Nephron progenitor cell (in vitro differentiated cells): ENCODE data around the gene DDX42.

Experiments
- DNase-seq: peaks from one replicate; pipeline ENCODE4 v3.0.0; 2021
- H3K27ac Mint-ChIP-seq: 2 replicates; pipeline ENCODE4 v1.8.0; 2021; ENCODE audit warnings: mild to moderate bottlenecking, moderate library complexity, mixed read lengths
- H3K27me3 Mint-ChIP-seq: 2 replicates; pipeline ENCODE4 v1.8.0; 2021; ENCODE audit warnings: mild to moderate bottlenecking, low read depth, mixed read lengths; ENCODE audit not compliant: poor library complexity
- H3K36me3 Mint-ChIP-seq: 2 replicates; pipeline ENCODE4 v1.8.0; 2021; ENCODE audit warnings: low read depth, mixed read lengths
- H3K4me1 Mint-ChIP-seq: 2 replicates; pipeline ENCODE4 v1.8.0; 2021; ENCODE audit warnings: mixed read lengths
- H3K4me3 Mint-ChIP-seq: 2 replicates; pipeline ENCODE4 v1.8.0; 2021; ENCODE audit warnings: mild to moderate bottlenecking, moderate library complexity, mixed read lengths
- H3K9me3 Mint-ChIP-seq: 2 replicates; pipeline ENCODE4 v1.8.0; 2021; ENCODE audit warnings: mild to moderate bottlenecking, moderate library complexity, mixed read lengths
- TF ChIP-seq, protein P1 (sequence below): fragments of 200-600 bp; sonication (generic); IDR thresholded peaks from 2 replicates; pipeline ENCODE4 v1.5.0; 2021; ENCODE audit warnings: antibody characterized with exemption

Gene DDX42

DNA sequence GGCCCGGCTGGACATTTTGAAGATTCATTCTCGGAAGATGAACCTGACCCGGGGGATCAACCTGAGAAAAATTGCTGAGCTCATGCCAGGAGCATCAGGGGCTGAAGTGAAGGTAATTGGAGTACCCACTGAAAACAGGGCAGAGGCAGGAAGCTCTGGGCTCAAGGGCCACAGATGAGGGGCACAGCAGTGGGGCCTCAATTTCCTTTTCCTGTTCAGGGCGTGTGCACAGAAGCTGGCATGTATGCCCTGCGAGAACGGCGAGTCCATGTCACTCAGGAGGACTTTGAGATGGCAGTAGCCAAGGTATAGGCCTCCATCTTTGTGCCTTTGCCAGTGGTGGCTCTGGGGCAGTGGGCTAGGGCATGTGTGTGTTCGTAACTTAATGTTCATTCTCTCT lies 57.5 kb downstream of the DDX42 start:
- Mint-ChIP-seq H3K4me3 (no peak overlapping the region), H3K4me1 (peaks cover 35% of the 10 kb centered on the region), H3K9me3 (no peaks in the 10 kb centered on the region), H3K27ac (no peak overlapping the region), H3K27me3 (peaks cover 5% of the 10 kb centered on the region), H3K36me3 (peaks cover 55% of the 10 kb centered on the region)
- TF ChIP-seq, protein P1, sequence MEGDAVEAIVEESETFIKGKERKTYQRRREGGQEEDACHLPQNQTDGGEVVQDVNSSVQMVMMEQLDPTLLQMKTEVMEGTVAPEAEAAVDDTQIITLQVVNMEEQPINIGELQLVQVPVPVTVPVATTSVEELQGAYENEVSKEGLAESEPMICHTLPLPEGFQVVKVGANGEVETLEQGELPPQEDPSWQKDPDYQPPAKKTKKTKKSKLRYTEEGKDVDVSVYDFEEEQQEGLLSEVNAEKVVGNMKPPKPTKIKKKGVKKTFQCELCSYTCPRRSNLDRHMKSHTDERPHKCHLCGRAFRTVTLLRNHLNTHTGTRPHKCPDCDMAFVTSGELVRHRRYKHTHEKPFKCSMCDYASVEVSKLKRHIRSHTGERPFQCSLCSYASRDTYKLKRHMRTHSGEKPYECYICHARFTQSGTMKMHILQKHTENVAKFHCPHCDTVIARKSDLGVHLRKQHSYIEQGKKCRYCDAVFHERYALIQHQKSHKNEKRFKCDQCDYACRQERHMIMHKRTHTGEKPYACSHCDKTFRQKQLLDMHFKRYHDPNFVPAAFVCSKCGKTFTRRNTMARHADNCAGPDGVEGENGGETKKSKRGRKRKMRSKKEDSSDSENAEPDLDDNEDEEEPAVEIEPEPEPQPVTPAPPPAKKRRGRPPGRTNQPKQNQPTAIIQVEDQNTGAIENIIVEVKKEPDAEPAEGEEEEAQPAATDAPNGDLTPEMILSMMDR: no peak
- no peak for DNase-seq

DNA sequence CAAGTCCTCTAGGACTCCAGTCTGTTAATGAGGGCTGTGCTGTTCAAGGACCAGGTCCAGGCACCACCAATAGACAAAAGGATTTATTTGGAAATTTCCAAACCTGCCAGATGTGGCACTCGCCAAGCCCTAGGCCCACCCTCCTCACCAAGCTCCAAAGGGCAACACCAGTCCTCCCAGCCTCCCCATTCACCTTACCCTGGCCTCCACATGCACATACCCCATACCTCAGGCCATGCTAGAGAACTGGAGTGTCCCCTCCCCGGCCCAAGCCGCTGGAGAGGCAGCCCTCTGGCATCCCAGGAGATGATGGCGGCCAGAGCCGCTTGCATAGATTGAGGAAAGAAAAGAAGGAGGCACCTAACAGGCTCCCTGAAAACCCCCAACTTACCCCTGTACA lies 58.0 kb downstream of the DDX42 start:
- Mint-ChIP-seq H3K27me3 (peaks cover 2% of the 10 kb centered on the region), H3K27ac (peak overlapping the region; percentile 12), H3K36me3 (peaks cover 60% of the 10 kb centered on the region), H3K9me3 (no peaks in the 10 kb centered on the region), H3K4me1 (peaks cover 31% of the 10 kb centered on the region), H3K4me3 (no peak overlapping the region)
- TF ChIP-seq, protein P1: no peak
- DNase-seq: no peak

DNA sequence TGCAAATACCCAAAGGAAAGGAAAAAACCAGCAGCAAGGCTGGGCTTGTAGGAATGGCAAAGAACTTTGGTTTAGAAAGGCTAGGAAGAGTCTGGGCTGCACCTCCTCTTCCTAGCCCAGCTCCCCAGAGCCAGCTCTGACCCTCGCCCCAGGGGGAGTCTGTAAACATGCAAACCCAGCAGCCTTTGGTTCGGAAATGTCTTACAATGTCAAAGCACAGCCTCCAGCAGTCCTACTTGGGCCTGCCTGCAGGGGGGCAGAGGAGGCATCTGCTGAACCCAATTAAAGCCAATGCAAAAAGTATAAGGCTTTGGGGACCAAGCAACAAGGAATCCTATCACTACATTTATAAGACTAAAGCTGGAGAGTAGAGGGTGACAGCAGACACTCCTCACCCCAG lies 58.5 kb downstream of the DDX42 start:
- peaks cover 62% of the 10 kb centered on the region for H3K36me3 Mint-ChIP-seq
- no peaks in the 10 kb centered on the region for H3K27me3 Mint-ChIP-seq
- no peak for DNase-seq
- no peak overlapping the region for H3K4me3 Mint-ChIP-seq
- peak overlapping the region; percentile 12 for H3K27ac Mint-ChIP-seq
- TF ChIP-seq, protein P1: no peak
- H3K9me3 Mint-ChIP-seq: no peaks in the 10 kb centered on the region
- H3K4me1 Mint-ChIP-seq: peaks cover 30% of the 10 kb centered on the region

DNA sequence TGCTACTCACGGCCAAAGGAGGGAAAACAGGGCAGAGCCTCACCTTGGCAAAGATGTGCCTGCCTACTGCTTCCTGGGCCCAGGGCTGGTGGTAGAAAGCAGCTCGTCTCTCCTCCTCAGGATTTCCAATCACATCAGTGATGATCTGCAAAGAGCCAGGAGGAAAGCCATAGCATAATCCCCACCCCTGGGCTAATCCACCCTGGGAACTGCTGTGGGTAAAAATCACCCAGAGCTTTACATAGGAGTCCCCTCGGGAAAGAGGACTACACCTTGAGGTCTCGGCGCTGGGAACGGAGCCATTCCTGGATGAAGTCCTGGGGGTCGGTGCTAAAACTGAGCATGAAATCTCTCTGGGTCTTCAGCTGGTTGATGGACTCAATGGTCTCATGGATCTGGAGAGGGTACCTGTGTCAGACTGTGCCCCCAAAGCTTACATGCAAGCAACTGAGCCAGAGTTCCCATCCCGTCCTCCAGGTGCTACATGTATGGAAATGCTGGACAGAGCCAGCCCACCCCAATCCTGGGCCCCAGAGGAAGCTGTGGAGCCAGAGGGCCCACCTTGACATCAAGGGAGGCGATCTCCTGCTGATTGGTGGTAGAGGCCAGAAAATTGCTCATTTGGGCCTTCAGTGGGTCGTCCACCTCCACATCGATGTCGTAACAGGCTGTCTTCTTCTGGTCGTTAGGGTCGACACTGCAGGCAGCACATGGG lies 59.2 kb downstream of the DDX42 start:
- TF ChIP-seq, protein P1: no peak
- H3K27me3 Mint-ChIP-seq: no peaks in the 10 kb centered on the region
- H3K36me3 Mint-ChIP-seq: peaks cover 62% of the 10 kb centered on the region
- no peak for DNase-seq
- no peak overlapping the region for H3K27ac Mint-ChIP-seq
- H3K4me3 Mint-ChIP-seq: no peak overlapping the region
- H3K9me3 Mint-ChIP-seq: no peaks in the 10 kb centered on the region
- H3K4me1 Mint-ChIP-seq: peaks cover 25% of the 10 kb centered on the region

DNA sequence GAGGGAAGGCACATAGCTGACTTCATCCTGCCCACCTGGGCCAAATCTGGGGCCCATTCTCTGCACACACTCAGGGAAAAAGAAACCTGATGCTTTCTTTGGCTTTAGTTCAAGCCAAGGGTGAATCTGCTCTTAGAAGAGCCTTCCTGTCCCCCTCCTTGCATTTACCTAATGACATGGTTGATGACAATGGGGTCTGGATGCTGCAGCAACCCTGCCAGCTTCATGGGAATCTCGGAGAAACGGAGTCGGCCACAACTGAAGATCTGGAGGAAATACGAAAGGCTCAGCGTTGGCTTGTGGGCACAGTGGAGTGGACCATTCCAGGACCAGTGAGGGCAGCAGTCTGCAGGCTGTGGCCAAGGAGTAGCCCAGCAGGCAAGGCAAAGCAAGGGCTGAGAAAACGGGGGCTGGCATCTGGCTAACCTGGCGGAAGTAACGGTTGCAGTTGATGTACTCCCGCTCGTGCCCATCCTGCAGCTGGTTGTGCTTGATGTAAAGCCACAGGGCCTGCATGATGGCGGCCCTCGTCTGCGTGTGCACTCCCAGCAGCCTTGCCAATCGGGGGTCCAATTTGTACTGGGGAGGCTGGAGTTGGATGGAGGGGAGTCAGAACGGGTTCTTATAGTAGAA lies 59.9 kb downstream of the DDX42 start:
- Mint-ChIP-seq H3K9me3 (no peaks in the 10 kb centered on the region), H3K4me1 (peaks cover 25% of the 10 kb centered on the region), H3K4me3 (no peak overlapping the region), H3K27me3 (no peaks in the 10 kb centered on the region), H3K36me3 (peaks cover 62% of the 10 kb centered on the region), H3K27ac (peak overlapping the region; percentile 44)
- no peak for DNase-seq
- TF ChIP-seq, protein P1: no peak
